OCI-LY3 (cell line): ENCODE data around the gene CERKL.

Source experiments
- H2AFZ ChIP-seq: fragments of 200-600, 300-600 bp; shearing (Covaris generic); 2 replicates; pipeline ENCODE4 v1.6.0; 2014; ENCODE audit warnings: antibody characterized with exemption, low read depth, low read length
- H3K27ac ChIP-seq: fragments of 200-600, 300-600 bp; sonication (generic); 2 replicates; pipeline ENCODE4 v1.5.1; 2014; ENCODE audit warnings: mild to moderate bottlenecking, low read length, moderate library complexity, mixed read lengths
- H3K27me3 ChIP-seq: fragments of 200-600, 300-600 bp; sonication (generic); 2 replicates; pipeline ENCODE4 v1.6.1; 2014; ENCODE audit warnings: low read depth, low read length, mixed read lengths
- H3K36me3 ChIP-seq: fragments of 200-600, 300-600 bp; sonication (generic); replicated peaks from 2 replicates; pipeline ENCODE3; 2014; ENCODE audit warnings: low read depth, low read length, mixed read lengths
- H3K4me1 ChIP-seq: fragments of 300-600, 200-600 bp; sonication (generic); 2 replicates; pipeline ENCODE4 v1.6.1; 2014; ENCODE audit warnings: low read length, mixed read lengths
- H3K4me2 ChIP-seq: fragments of 200-600, 300-600 bp; sonication (generic); 2 replicates; pipeline ENCODE4 v1.6.1; 2014; ENCODE audit warnings: low read length, mixed read lengths
- H3K4me3 ChIP-seq: fragments of 300-600, 200-600 bp; sonication (generic); 2 replicates; pipeline ENCODE4 v1.5.1; 2014; ENCODE audit warnings: antibody characterized with exemption, mild to moderate bottlenecking, low read length, moderate library complexity
- H3K79me2 ChIP-seq: fragments of 300-600, 200-600 bp; shearing (Covaris generic); 2 replicates; pipeline ENCODE4 v1.6.1; 2014; ENCODE audit warnings: mild to moderate bottlenecking, low read length, mixed read lengths
- H3K9ac ChIP-seq: fragments of 300-600, 200-600 bp; shearing (Covaris generic); 2 replicates; pipeline ENCODE4 v1.6.0; 2014; ENCODE audit warnings: mild to moderate bottlenecking, low read length, moderate library complexity
- H3K9me3 ChIP-seq: fragments of 200-600, 300-600 bp; shearing (Covaris generic); 2 replicates; pipeline ENCODE4 v1.6.1; 2014; ENCODE audit warnings: low read length, mixed read lengths; ENCODE audit not compliant: insufficient read depth
- H4K20me1 ChIP-seq: fragments of 200-600, 300-600 bp; sonication (generic); 2 replicates; pipeline ENCODE4 v1.6.1; 2016; ENCODE audit warnings: low read length, mixed read lengths; ENCODE audit not compliant: insufficient read depth
- CTCF ChIP-seq: fragments of 200-600, 300-600 bp; sonication (generic); IDR thresholded peaks from 2 replicates; pipeline ENCODE4 v1.5.1; 2014; ENCODE audit warnings: antibody characterized with exemption, low read length, low read depth
- EZH2phosphoT487 ChIP-seq: fragments of 200-600 bp; shearing (Covaris generic); IDR thresholded peaks from 2 replicates; pipeline ENCODE4 v1.6.1; 2018; ENCODE audit warnings: antibody characterized with exemption, mixed run types, low read depth

Gene CERKL

GRCh38 chr2:181680055-181680936, 23.4 kb upstream of the CERKL start, which contains the start of gene NEUROD1:
NEUROD1 (minus strand) TSS chr2:181680517; CDS start chr2:181678860, 1,657 bp downstream.
- Histone ChIP-seq H3K27me3 (no peaks in the 10 kb centered on the region), H3K4me1 (peaks cover 3% of the 10 kb centered on the region), H4K20me1 (no peaks in the 10 kb centered on the region), H3K27ac (no peak within 1 kb of the TSS), H3K79me2 (no peaks in the 10 kb centered on the region), H3K9ac (peak within 1 kb of the TSS; percentile 24; the same call in 1 of the 2 replicates), H3K36me3 (no peaks in the 10 kb centered on the region), H3K4me3 (peak within 1 kb of the TSS; percentile 75), H3K4me2 (peak within 1 kb of the TSS; percentile 71), H2AFZ (peak within 1 kb of the TSS; percentile 47), H3K9me3 (no peaks in the 10 kb centered on the region)
- no peak for TF ChIP-seq EZH2phosphoT487
- no peak for TF ChIP-seq CTCF

GRCh38 chr2:181679544-181679979, 22.7 kb upstream of the CERKL start:
- no peaks in the 10 kb centered on the region for H3K27me3 ChIP-seq
- H3K79me2 ChIP-seq: no peaks in the 10 kb centered on the region
- H3K36me3 ChIP-seq: no peaks in the 10 kb centered on the region

GRCh38 chr2:181678861-181679543, 22.1 kb upstream of the CERKL start:
- Histone ChIP-seq H4K20me1 (no peaks in the 10 kb centered on the region), H3K27me3 (no peaks in the 10 kb centered on the region), H3K4me1 (peaks cover 15% of the 10 kb centered on the region), H3K36me3 (no peaks in the 10 kb centered on the region), H3K4me3 (no peak overlapping the region), H3K4me2 (no peak overlapping the region), H3K27ac (no peak overlapping the region), H3K9ac (no peak overlapping the region), H2AFZ (no peak overlapping the region), H3K79me2 (no peaks in the 10 kb centered on the region), H3K9me3 (no peaks in the 10 kb centered on the region)
- no peak for TF ChIP-seq EZH2phosphoT487
- no peak for TF ChIP-seq CTCF

More at GRCh38 chr2:181679544-181679979, 22.7 kb upstream of the CERKL start:
- Histone ChIP-seq H3K4me2 (peak overlapping the region; percentile 71), H3K27ac (no peak overlapping the region), H3K4me1 (peaks cover 10% of the 10 kb centered on the region), H4K20me1 (no peaks in the 10 kb centered on the region), H2AFZ (no peak overlapping the region), H3K9ac (no peak overlapping the region), H3K9me3 (no peaks in the 10 kb centered on the region), H3K4me3 (peak overlapping the region; percentile 75; the same call in 1 of the 2 replicates)
- TF ChIP-seq CTCF: no peak
- no peak for TF ChIP-seq EZH2phosphoT487

- Histone ChIP-seq H3K27me3 (no peaks in the 10 kb centered on the region), H3K9me3 (no peaks in the 10 kb centered on the region)
Measured at GRCh38 chr2:181677912-181678586, 21.1 kb upstream of the CERKL start.

More at GRCh38 chr2:181677912-181678586, 21.1 kb upstream of the CERKL start:
- H3K9ac ChIP-seq: no peak overlapping the region
- no peaks in the 10 kb centered on the region for H3K36me3 ChIP-seq
- peaks cover 25% of the 10 kb centered on the region for H3K4me1 ChIP-seq
- no peaks in the 10 kb centered on the region for H4K20me1 ChIP-seq
- no peak overlapping the region for H3K27ac ChIP-seq
- no peak overlapping the region for H3K4me3 ChIP-seq
- H3K79me2 ChIP-seq: no peaks in the 10 kb centered on the region
- TF ChIP-seq EZH2phosphoT487 (no peak), CTCF (no peak)
- H3K4me2 ChIP-seq: no peak overlapping the region
- H2AFZ ChIP-seq: no peak overlapping the region
